ES-I3 (cell line): ENCODE measurements around the gene UCK1.

Experiments
- H3K36me3 ChIP-seq: 2 replicates; pipeline ENCODE4 v1.6.1; 2013; ENCODE audit warnings: mild to moderate bottlenecking, low read length, control low read depth, moderate library complexity; ENCODE audit not compliant: insufficient read depth
- H3K4me1 ChIP-seq: 2 replicates; pipeline ENCODE4 v1.6.1; 2013; ENCODE audit warnings: mild to moderate bottlenecking, control low read depth, low read length; ENCODE audit not compliant: insufficient read depth
- H3K9ac ChIP-seq: 2 replicates; pipeline ENCODE4 v1.6.1; 2013; ENCODE audit warnings: low read depth, mild to moderate bottlenecking, low read length, moderate library complexity
- H3K9me3 ChIP-seq: 2 replicates; pipeline ENCODE4 v1.6.1; 2013; ENCODE audit warnings: mild to moderate bottlenecking, low read length, moderate library complexity; ENCODE audit not compliant: control insufficient read depth, insufficient read depth

UCK1 gene

DNA sequence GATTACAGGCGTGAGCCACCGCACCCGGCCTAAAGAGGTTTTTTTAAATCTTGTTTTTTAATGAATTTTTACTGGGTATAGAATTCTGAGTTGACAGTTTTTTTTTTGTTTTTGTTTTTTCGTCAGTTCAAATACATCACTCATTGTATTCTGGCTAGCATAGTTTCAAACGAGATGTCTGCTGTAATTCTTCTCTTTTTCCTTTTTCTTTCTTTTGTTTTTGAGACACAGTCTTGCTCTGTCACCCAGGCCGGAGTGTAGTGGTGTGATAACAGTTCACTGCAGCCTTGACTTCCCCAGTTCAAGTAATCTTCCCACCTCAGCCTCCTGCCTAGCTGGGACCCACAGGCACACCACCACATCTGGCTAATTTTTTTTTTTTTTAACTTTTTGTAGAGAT, 12.1 kb upstream of the UCK1 start:
- Histone ChIP-seq H3K9me3 (peaks cover 12% of the 10 kb centered on the region), H3K36me3 (no peaks in the 10 kb centered on the region), H3K4me1 (no peaks in the 10 kb centered on the region), H3K9ac (no peak overlapping the region)

DNA sequence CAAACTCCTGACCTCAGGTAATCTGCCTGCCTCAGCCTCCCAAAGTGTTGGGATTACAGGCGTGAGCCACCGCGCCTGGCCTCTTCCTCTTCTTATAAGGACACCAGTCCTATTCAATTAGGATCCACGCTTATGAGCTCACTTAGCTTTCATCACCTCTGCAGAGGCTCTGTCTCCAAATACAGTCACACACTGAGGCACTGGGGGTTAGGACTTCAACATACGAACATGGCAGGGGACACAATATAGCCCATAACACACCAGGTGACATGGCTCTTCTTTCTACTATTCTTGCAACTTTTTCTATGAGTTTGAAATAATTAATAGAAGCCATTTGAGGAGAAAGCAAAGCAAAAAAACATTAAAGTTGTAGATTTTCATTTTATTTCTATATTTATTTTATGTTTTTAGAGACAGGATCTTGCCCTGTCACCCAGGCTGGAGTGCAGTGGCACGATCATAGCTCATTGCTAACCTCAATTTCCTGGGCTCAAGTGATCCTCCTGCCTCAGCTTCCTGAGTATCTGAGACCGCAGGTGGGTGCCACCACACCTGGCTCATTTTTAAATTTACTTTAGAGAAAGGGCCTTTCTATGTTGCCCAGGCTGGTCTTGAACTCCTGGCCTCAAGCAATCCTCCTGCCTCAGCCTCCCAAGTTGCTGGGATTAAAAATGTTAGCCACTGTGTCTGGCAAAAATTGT, 8.3 kb upstream of the UCK1 start:
- H3K36me3 ChIP-seq, result no peaks in the 10 kb centered on the region
- no peak overlapping the region for H3K9ac ChIP-seq
- no peaks in the 10 kb centered on the region for H3K4me1 ChIP-seq
- H3K9me3 ChIP-seq, result peaks cover 12% of the 10 kb centered on the region

DNA sequence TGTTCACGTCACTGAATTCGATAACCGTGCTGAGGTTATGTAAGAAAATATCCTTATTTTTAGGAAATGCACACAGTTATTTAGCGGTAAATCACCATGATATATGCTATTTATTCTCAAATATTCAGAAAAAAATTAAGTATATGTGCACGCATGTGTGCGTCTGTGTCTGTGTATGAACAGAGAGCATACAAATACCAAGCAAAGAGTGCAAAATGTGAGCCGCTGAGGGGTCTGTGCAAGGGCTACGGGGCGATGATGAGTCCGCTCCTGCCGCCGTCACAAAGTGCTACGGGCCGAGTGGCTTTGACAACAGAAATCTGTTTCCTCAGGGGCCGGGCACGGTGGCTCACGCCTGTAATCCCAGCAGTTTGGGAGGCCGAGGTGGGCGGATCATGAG, 6.9 kb upstream of the UCK1 start:
- Histone ChIP-seq H3K9me3 (no peaks in the 10 kb centered on the region; the same call in 1 of the 2 replicates), H3K36me3 (no peaks in the 10 kb centered on the region), H3K9ac (no peak overlapping the region), H3K4me1 (no peaks in the 10 kb centered on the region)

DNA sequence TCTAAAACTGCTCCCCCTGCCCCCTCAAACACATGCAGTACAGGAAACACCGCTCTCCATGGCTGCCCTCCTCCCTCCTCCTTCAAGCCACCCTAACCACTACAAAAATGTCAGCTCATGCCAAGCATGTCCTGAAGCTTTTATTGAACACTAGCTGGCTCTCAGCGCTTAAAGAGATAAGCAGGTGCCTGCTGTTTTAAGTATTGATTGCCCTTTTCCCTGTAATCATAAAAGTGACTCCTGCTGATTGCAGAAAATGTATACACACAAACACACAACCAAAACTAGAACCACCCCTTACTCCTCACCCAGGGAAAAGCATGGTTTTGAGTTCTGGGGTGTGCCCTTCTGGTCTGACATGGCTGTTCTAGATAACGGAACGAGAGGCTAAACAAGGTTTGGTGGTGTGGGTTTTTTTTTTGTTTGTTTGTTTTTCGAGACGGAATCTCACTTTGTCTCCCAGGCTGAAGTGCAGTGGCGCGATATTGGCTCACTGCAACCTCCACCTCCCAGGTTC, 3.7 kb upstream of the UCK1 start:
- Histone ChIP-seq H3K4me1 (no peaks in the 10 kb centered on the region), H3K9ac (no peak overlapping the region), H3K9me3 (no peaks in the 10 kb centered on the region; the same call in 1 of the 2 replicates), H3K36me3 (no peaks in the 10 kb centered on the region; the same call in 1 of the 2 replicates)

DNA sequence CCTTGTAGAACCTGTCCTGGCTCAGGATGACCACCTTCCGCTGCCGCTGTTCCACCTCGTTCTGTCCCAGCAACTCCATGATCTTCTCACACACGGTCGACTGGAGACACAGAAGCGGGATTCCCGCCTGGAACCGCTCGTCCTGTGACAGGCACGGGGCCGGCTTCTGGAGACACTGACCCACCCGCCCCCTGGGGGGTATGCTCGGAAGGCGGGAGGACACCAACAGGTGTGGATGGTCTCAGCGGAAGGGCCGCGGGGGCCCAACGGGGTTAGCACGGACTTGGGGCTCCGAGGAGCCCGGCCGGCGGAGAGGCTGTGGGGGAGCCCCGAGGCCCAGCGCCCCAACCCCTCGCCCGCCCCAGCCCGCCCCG, 530 bp downstream of the UCK1 start:
- peak overlapping the region; percentile 55 for H3K9ac ChIP-seq
- H3K4me1 ChIP-seq, result no peaks in the 10 kb centered on the region
- no peaks in the 10 kb centered on the region for H3K9me3 ChIP-seq
- H3K36me3 ChIP-seq, result peaks cover 10% of the 10 kb centered on the region

DNA sequence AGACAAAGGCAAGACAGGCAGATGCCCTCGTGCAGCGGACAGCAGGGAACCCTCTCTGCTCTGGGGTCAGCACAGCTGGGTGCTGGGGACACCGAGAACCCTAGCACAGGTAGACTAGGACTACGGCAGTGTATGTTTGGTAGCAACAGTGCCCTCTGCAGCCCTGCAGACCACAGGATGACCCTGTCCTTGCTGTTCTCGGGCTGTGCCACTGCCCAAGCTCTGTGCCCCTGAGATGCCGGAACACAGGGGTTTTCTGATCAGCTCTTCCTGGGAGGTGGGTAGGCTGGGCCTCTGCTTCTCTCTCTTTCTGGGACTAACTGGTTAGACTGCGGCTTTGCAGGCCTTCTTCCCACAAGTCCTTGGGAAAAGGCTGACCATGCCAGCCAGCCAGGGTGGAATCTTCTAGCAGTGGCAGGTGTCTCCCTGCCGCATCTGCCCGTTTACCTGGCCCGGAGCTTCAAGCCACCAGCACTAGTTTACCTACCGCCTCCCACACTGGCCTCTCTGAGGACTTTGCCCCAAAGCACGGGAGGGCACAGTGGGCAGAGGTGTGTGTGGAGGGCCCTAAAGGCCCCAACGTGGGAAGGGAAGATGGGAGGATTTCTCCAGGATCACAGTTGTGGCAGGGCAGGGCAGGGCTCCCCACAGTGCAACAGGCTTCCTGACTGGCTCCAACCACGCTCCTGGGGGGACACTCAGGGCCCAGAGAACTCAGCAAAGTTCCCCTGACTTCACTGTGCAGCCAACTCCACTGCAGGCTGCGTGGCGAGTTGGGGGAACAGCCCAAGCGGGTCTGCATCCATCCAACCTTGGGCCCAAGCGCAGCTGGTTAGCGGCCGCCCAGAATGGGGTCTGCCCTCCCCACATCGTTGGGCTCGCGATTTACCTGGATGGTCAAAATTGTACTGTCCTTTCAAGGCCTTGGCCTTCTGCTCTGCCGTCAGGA, 1.2 kb downstream of the UCK1 start:
- Histone ChIP-seq H3K9me3 (no peaks in the 10 kb centered on the region), H3K36me3 (peaks cover 13% of the 10 kb centered on the region), H3K4me1 (no peaks in the 10 kb centered on the region), H3K9ac (peak overlapping the region; percentile 55)

DNA sequence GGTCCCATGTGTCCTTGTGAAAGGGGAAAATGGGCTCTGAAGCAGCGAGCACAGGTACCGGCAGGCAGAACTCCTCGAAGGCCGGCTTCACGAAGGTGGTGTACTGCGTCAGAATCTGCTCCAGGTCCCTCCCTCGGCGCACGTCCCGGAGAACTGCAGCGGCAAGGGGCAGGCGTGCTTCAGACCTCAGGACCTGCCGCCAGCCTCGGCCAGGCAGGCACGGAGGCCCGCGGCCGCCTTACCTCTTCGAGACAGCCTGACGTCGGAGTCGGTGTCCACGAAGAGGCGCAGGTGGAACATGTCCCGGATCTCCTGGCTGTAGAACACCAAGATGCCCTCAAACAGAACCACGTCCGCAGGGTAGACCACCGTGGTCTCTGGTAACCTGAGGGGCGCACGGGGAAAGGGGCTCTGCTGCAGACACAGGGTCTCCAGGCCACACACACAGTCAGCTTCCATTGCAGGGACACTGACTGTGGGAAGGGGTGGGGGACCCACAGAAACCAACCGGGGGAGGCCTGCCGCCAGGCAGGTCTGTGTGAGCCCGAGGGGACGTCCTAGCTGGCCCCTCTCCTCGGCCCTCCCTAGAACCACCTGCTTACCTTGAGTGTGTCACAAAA, 2.1 kb downstream of the UCK1 start:
- Histone ChIP-seq H3K36me3 (peaks cover 16% of the 10 kb centered on the region), H3K4me1 (no peaks in the 10 kb centered on the region), H3K9me3 (no peaks in the 10 kb centered on the region), H3K9ac (no peak overlapping the region)

DNA sequence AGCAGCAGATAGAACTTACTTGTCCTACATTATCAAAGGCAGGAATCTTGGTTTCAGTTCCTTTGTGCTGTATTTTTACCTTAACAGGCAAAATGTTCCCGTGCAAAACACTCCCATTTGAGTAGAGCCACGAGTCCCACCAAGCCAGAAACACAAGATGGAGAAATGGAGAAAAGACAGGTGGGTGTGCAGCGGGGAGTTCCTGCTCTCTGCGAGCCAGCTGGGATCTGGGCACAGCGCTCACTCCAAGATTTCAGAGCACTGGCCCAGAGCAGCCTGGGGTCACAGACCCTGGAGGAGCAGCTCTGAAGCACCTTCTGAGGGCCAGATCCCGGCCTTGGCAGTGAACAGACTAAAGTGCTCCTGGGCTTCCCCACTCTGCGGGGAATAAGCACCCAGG, 2.9 kb downstream of the UCK1 start:
- Histone ChIP-seq H3K36me3 (peaks cover 16% of the 10 kb centered on the region), H3K9me3 (no peaks in the 10 kb centered on the region), H3K9ac (no peak overlapping the region), H3K4me1 (no peaks in the 10 kb centered on the region)

DNA sequence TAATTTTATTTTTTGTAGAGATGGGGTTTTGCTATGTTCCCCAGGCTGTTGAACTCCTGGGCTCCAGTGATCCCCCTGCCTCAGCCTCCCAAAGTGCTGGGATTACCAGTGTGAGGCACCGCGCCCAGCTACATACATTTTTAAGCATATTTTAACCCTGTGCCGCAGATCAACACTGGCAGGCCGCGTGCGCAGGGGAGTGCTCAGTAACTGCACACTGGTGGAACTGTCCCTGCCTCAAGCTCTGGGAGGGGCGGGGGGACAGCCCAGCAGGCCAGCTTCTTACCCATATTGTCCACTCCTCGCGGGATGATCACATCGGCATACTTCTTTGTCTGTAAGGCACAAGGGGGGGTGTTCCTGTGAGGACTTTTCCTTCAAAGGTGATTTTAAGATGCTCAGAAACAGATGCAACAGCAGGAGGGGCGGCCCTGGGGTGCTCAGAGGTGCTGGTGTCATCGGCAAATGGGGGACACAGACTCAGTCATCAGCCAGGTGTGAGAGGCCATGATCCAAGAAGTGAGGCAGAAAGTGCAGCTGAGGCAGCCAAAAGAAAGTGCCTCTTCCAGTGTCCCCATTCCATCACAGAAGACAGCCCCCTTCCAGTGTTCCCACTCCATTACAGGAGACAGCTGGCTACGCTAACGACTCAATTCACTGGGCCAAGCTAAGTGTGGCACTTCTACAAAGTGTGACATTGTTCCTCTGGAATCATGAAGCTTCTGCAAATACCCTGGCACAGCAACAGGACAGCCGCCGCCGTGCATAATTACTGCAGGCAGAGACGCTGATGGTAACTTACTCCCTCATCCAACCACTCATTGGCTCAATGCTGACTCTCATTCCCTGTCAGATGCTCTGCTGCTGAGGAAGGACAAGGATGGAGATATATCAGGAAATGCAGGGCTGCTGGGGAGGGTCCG, 5.2 kb downstream of the UCK1 start:
- H3K9me3 ChIP-seq, result no peaks in the 10 kb centered on the region
- peaks cover 21% of the 10 kb centered on the region for H3K36me3 ChIP-seq
- H3K9ac ChIP-seq, result no peak overlapping the region
- H3K4me1 ChIP-seq, result no peaks in the 10 kb centered on the region

DNA sequence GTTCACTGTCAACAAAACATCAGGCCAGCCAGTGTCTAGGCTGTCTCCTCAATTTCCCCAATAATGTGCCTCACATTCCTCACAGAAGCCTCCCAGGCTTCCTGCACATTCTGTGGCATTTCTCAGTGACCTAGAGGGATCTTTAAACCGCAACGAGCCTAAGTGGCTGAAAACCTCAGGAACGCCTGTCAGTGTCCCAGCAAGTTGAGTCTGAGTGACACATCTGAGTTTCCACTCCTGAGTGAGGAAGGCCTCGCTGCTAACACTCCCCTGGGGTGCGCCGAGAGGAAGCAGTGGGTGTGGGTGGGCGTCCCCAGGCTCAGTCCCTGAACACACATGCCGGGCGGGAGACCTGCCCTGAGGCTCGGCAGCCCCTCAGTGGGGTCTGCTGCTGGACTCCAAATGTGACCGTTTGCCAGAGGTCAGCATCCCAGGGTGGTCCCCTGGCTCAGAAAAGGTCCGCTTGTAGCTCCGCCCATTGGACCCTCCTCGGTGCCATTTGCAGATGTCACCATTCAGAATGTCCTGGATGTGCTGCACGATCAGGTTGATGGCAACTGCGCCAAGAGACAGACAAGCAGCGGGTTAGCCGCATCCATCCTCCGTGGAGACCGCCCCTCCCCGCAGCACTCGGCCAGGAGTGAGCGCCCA, 6.3 kb downstream of the UCK1 start:
- H3K9me3 ChIP-seq, result no peaks in the 10 kb centered on the region
- no peaks in the 10 kb centered on the region for H3K4me1 ChIP-seq
- H3K9ac ChIP-seq, result no peak overlapping the region
- H3K36me3 ChIP-seq, result peaks cover 25% of the 10 kb centered on the region

DNA sequence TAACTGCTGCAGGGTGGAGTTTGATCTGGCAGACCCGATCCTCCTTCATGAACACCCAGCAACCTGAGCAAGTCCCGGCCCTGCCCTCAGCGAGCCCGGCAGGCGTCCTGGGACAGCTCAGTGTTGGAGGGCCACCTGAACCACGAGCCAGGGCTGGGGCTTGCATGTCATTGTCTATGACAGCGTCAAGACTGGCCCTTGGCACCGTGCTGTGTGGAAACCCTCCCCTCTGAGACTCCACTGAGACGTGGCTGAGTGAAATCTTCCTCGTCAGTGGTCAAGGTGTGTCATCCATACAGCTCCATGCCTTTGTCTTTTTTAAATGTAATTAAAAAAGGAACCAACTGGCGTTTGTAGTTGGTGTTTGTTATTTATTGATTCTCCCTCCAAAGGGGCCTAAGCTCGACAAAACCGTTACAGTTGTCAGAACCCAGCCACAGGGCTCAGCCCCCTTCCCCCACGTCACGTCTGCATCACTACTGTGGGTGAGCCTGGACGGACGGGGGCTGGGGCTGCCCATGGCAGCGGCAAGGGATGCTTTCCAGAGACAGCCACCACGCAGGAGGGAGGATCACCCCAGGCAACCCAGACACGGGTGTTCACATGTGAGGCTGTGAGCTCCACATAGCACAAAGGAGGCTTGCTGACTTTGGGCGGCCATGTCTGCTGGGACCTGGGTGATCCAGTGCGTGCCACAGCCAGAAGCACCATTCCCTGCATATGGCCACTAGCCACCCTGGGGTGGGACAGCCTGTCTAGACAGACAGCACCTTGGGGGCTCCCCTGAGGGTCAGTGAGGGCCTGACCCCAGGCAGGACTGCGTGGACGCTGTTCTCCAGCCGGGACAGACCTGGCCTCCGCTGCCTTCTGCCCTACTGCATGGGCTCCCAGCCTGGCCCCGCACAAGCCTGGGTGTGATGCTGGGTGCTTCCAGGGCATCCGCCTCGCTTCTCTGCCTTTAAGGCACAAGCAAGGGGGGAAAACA, 7.3 kb downstream of the UCK1 start:
- Histone ChIP-seq H3K36me3 (peaks cover 23% of the 10 kb centered on the region), H3K9me3 (no peaks in the 10 kb centered on the region), H3K4me1 (no peaks in the 10 kb centered on the region), H3K9ac (no peak overlapping the region)

DNA sequence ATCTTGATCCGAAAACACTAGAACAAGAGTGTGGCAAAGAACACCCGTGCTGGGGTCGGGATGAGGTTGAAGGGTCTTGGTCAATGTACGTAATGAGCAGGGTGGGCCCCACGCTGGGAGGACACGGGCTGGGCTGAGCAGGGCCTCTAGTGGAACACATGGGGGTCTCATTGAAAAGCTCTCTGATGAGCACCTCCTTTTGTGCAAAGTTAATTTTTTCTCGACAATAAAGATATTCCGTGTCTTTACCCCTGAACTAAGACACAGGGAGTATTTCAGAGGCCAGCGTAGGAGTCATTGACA, 8.0 kb downstream of the UCK1 start:
- Histone ChIP-seq H3K9ac (no peak overlapping the region), H3K9me3 (no peaks in the 10 kb centered on the region), H3K36me3 (peaks cover 24% of the 10 kb centered on the region), H3K4me1 (no peaks in the 10 kb centered on the region)
